OCI-LY7 (cell line): Measurements from ENCODE around the gene CHPF2.

Experiments used
- EZH2phosphoT487 ChIP-seq: fragments of 200-600 bp; sonication (generic); IDR thresholded peaks from 2 replicates; pipeline ENCODE4 v1.6.1; 2018; ENCODE audit warnings: low read depth, borderline replicate concordance, mild to moderate bottlenecking, mixed run types, antibody characterized with exemption, low read length, moderate library complexity, mixed read lengths
- TF ChIP-seq, protein P1 (sequence below): fragments of 200-600 bp; sonication (generic); conservative IDR thresholded peaks from 2 replicates; pipeline ENCODE4 v1.5.1; 2014; ENCODE audit warnings: mild to moderate bottlenecking, antibody characterized with exemption, low read length, moderate library complexity, mixed read lengths

DNA sequence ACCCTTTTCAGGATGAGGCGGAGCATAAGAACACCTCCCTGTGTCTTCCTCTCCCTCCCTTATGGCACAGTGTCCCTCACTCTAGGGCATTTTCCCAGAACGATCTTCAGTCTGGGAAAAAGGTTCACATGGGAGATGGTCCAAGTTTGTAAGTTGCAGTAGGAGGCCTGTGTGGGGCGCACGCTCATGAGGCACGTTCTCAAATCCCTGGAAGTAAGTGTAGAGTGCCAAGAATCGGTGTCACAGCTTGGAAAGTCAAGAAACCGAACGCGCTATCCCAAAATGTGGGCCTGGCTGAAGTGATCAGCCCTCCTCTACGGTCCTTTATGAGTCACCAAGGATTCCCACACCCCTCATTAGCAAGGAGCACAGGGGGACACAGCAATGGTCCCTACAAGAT is 40.1 kb downstream of the CHPF2 start:
- TF ChIP-seq EZH2phosphoT487 = no peak
- TF ChIP-seq, protein P1, sequence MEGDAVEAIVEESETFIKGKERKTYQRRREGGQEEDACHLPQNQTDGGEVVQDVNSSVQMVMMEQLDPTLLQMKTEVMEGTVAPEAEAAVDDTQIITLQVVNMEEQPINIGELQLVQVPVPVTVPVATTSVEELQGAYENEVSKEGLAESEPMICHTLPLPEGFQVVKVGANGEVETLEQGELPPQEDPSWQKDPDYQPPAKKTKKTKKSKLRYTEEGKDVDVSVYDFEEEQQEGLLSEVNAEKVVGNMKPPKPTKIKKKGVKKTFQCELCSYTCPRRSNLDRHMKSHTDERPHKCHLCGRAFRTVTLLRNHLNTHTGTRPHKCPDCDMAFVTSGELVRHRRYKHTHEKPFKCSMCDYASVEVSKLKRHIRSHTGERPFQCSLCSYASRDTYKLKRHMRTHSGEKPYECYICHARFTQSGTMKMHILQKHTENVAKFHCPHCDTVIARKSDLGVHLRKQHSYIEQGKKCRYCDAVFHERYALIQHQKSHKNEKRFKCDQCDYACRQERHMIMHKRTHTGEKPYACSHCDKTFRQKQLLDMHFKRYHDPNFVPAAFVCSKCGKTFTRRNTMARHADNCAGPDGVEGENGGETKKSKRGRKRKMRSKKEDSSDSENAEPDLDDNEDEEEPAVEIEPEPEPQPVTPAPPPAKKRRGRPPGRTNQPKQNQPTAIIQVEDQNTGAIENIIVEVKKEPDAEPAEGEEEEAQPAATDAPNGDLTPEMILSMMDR = no peak
